GM18505 (cell line): ENCODE data around the gene RSPH1.

Experiments used
- ATAC-seq: cut with Tn5 transposase; IDR thresholded peaks from one replicate; pipeline ENCODE4 v1.9.1; 2021; ENCODE audit not compliant: unreplicated experiment
- POLR2A ChIP-seq: IDR thresholded peaks from 4 replicates; pipeline ENCODE4 v1.6.1; 2011; ENCODE audit warnings: borderline replicate concordance; ENCODE audit not compliant: insufficient read depth, insufficient read length; ENCODE audit errors: extremely low read depth

RSPH1 gene

GRCh38 chr21:42496120-42496838 lies at the start of gene RSPH1:
RSPH1 (minus strand) TSS chr21:42496224; CDS start chr21:42496186, 38 bp downstream.
- TF ChIP-seq POLR2A, result peak; percentile 63
- peak; percentile 95 for ATAC-seq

GRCh38 chr21:42545745-42546144 lies 49.7 kb upstream of the RSPH1 start:
- TF ChIP-seq POLR2A, result no peak
- no peak for ATAC-seq

GRCh38 chr21:42545317-42545716 lies 49.3 kb upstream of the RSPH1 start:
- no peak for TF ChIP-seq POLR2A
- no peak for ATAC-seq

- ATAC-seq, result no peak
- no peak for TF ChIP-seq POLR2A
Measured at GRCh38 chr21:42544544-42544943, 48.5 kb upstream of the RSPH1 start.

GRCh38 chr21:42543106-42543847 lies 47.3 kb upstream of the RSPH1 start:
- no peak for TF ChIP-seq POLR2A
- no peak for ATAC-seq

GRCh38 chr21:42542596-42542995 lies 46.6 kb upstream of the RSPH1 start:
- no peak for ATAC-seq
- no peak for TF ChIP-seq POLR2A

- no peak for ATAC-seq
- TF ChIP-seq POLR2A, result no peak
Measured at GRCh38 chr21:42542196-42542595, 46.2 kb upstream of the RSPH1 start.

GRCh38 chr21:42541618-42542017 lies 45.6 kb upstream of the RSPH1 start:
- ATAC-seq, result no peak

GRCh38 chr21:42541174-42541573 lies 45.1 kb upstream of the RSPH1 start:
- no peak for ATAC-seq
- TF ChIP-seq POLR2A, result no peak

More at GRCh38 chr21:42541618-42542017, 45.6 kb upstream of the RSPH1 start:
- TF ChIP-seq POLR2A, result no peak

- no peak for ATAC-seq
- no peak for TF ChIP-seq POLR2A
Measured at GRCh38 chr21:42540396-42540795, 44.4 kb upstream of the RSPH1 start.

GRCh38 chr21:42539931-42540343 lies 43.9 kb upstream of the RSPH1 start:
- ATAC-seq, result no peak
- no peak for TF ChIP-seq POLR2A

GRCh38 chr21:42539342-42539741 lies 43.3 kb upstream of the RSPH1 start:
- TF ChIP-seq POLR2A, result no peak
- no peak for ATAC-seq

GRCh38 chr21:42538479-42539275 lies 42.7 kb upstream of the RSPH1 start:
- no peak for TF ChIP-seq POLR2A
- ATAC-seq, result no peak
